Measurements from ENCODE around the gene ABHD14A. TPM values are rescaled to one million over a fixed set of nuclear protein-coding genes. Genes with fewer than 3 reads are reported as not detected.

ABHD14A gene
- total and polyA plus RNA-seq, 2 of the 13 experiments (the other 11 are each of a cell fraction or from before 2014, with no cell fraction given), result 29.5 to 46.9 TPM

GRCh38 chr3:51986010-51986947 lies 11.4 kb downstream of the ABHD14A start (continued):
- TF ChIP-seq ZNF713 (CRISPR knock-in tag; IDR thresholded peaks at IDR 0.05) (no peak), CTCF (CRISPR knock-in tag; IDR thresholded peaks at IDR 0.05) (0 out of 2 replicates have a peak, but pooled peaks have one; percentile 2), TGIF2 (CRISPR knock-in tag; IDR thresholded peaks at IDR 0.05) (no peak), NCOR1 (IDR thresholded peaks at IDR 0.05; ENCODE audit: borderline replicate concordance, low read length) (no peak), ZNF512 (CRISPR knock-in tag; IDR thresholded peaks at IDR 0.05) (no peak), ZNF75D (CRISPR knock-in tag; IDR thresholded peaks at IDR 0.05; ENCODE audit: borderline replicate concordance) (no peak), HNF4A (CRISPR knock-in tag; IDR thresholded peaks at IDR 0.05) (peak; percentile 77), RBFOX2 (IDR thresholded peaks at IDR 0.05; ENCODE audit: low read depth, low read length) (no peak), GPBP1L1 (CRISPR knock-in tag; IDR thresholded peaks at IDR 0.05) (no peak), PBX3 (CRISPR knock-in tag; IDR thresholded peaks at IDR 0.05; ENCODE audit: borderline replicate concordance) (no peak), ZNF576 (CRISPR knock-in tag; IDR thresholded peaks at IDR 0.05) (no peak), ZNF687 (CRISPR knock-in tag; IDR thresholded peaks at IDR 0.05) (peak; percentile 50; the same call in 1 of the 2 replicates), ELF4 (CRISPR knock-in tag; IDR thresholded peaks at IDR 0.05; ENCODE audit: borderline replicate concordance) (no peak), YEATS2 (CRISPR knock-in tag; IDR thresholded peaks at IDR 0.05; ENCODE audit: borderline replicate concordance) (no peak)

All from HepG2 (cell line).